ENCODE data around the gene NDUFS8.

The NDUFS8 gene

GRCh38 chr11:68028802-68029545, 1.5 kb upstream of the NDUFS8 start:
- Histone ChIP-seq H3K4me1 (peaks cover 8% of the 10 kb centered on the region), H3K27me3 (ENCODE audit: low read depth) (no peaks in the 10 kb centered on the region), H3K4me3 (peak overlapping the region; percentile 82), H3K36me3 (replicated peaks) (peaks cover 19% of the 10 kb centered on the region), H3K9me3 (peaks cover 5% of the 10 kb centered on the region; the same call in 1 of the 2 replicates)
- in situ Hi-C loops (cut with MboI; ENCODE audit: low sequenced_read_pairs): no loop called here
- no peak for DNase-seq (ENCODE audit: low spot score in 2 of 2)

- DNase-seq (ENCODE audit: low spot score in 2 of 2): no peak
- Histone ChIP-seq H3K4me1 (peaks cover 8% of the 10 kb centered on the region), H3K27me3 (ENCODE audit: low read depth) (no peaks in the 10 kb centered on the region), H3K9me3 (peaks cover 2% of the 10 kb centered on the region; the same call in 1 of the 2 replicates), H3K36me3 (replicated peaks) (peaks cover 27% of the 10 kb centered on the region), H3K4me3 (peak overlapping the region; percentile 82)
- in situ Hi-C loops (cut with MboI; ENCODE audit: low sequenced_read_pairs): no loop called here
Observed at GRCh38 chr11:68031144-68031464, 623 bp downstream of the NDUFS8 start.

GRCh38 chr11:68032003-68032402, 1.5 kb downstream of the NDUFS8 start:
- in situ Hi-C loops (cut with MboI; ENCODE audit: low sequenced_read_pairs): no loop called here
- DNase-seq (ENCODE audit: low spot score in 2 of 2): no peak
- Histone ChIP-seq H3K9me3 (peaks cover 2% of the 10 kb centered on the region; the same call in 1 of the 2 replicates), H3K4me1 (peaks cover 8% of the 10 kb centered on the region), H3K36me3 (replicated peaks) (peaks cover 35% of the 10 kb centered on the region), H3K27me3 (ENCODE audit: low read depth) (no peaks in the 10 kb centered on the region), H3K4me3 (no peak overlapping the region)

GRCh38 chr11:68032997-68033707, 2.7 kb downstream of the NDUFS8 start:
- in situ Hi-C loops (cut with MboI; ENCODE audit: low sequenced_read_pairs): no loop called here
- no peak for DNase-seq (ENCODE audit: low spot score in 2 of 2)
- Histone ChIP-seq H3K27me3 (ENCODE audit: low read depth) (no peaks in the 10 kb centered on the region), H3K4me3 (no peak overlapping the region), H3K36me3 (replicated peaks) (peaks cover 35% of the 10 kb centered on the region), H3K4me1 (peaks cover 9% of the 10 kb centered on the region), H3K9me3 (peaks cover 2% of the 10 kb centered on the region; the same call in 1 of the 2 replicates)

GRCh38 chr11:68033708-68034045, 3.2 kb downstream of the NDUFS8 start:
- no peak for DNase-seq (ENCODE audit: low spot score in 2 of 2)
- no peak overlapping the region for H3K4me3 ChIP-seq
- peaks cover 2% of the 10 kb centered on the region; the same call in 1 of the 2 replicates for H3K9me3 ChIP-seq
- in situ Hi-C loops (cut with MboI; ENCODE audit: low sequenced_read_pairs): no loop called here
- H3K27me3 ChIP-seq (ENCODE audit: low read depth): no peaks in the 10 kb centered on the region
- H3K4me1 ChIP-seq: peaks cover 14% of the 10 kb centered on the region
- H3K36me3 ChIP-seq (replicated peaks): peaks cover 35% of the 10 kb centered on the region

- Histone ChIP-seq H3K9me3 (no peaks in the 10 kb centered on the region), H3K36me3 (replicated peaks) (peaks cover 35% of the 10 kb centered on the region), H3K4me3 (no peak overlapping the region), H3K4me1 (peaks cover 20% of the 10 kb centered on the region), H3K27me3 (ENCODE audit: low read depth) (no peaks in the 10 kb centered on the region)
- in situ Hi-C loops (cut with MboI; ENCODE audit: low sequenced_read_pairs): no loop called here
- no peak for DNase-seq (ENCODE audit: low spot score in 2 of 2)
Observed at GRCh38 chr11:68035266-68035876, 4.9 kb downstream of the NDUFS8 start.

- Histone ChIP-seq H3K4me1 (peaks cover 23% of the 10 kb centered on the region), H3K9me3 (no peaks in the 10 kb centered on the region), H3K36me3 (replicated peaks) (peaks cover 35% of the 10 kb centered on the region), H3K4me3 (no peak overlapping the region), H3K27me3 (ENCODE audit: low read depth) (no peaks in the 10 kb centered on the region)
- in situ Hi-C loops (cut with MboI; ENCODE audit: low sequenced_read_pairs): no loop called here
- no peak for DNase-seq (ENCODE audit: low spot score in 2 of 2)
Observed at GRCh38 chr11:68036141-68036716, 5.7 kb downstream of the NDUFS8 start.

GRCh38 chr11:68036717-68037239, 6.3 kb downstream of the NDUFS8 start:
- in situ Hi-C loops (cut with MboI; ENCODE audit: low sequenced_read_pairs): no loop called here
- no peaks in the 10 kb centered on the region for H3K27me3 ChIP-seq (ENCODE audit: low read depth)
- peaks cover 35% of the 10 kb centered on the region for H3K36me3 ChIP-seq (replicated peaks)
- no peak overlapping the region for H3K4me3 ChIP-seq
- H3K9me3 ChIP-seq: no peaks in the 10 kb centered on the region
- DNase-seq (ENCODE audit: low spot score in 2 of 2): no peak
- H3K4me1 ChIP-seq: peaks cover 19% of the 10 kb centered on the region

- peaks cover 19% of the 10 kb centered on the region for H3K4me1 ChIP-seq
- no peaks in the 10 kb centered on the region for H3K27me3 ChIP-seq (ENCODE audit: low read depth)
- H3K36me3 ChIP-seq (replicated peaks): peaks cover 29% of the 10 kb centered on the region
- no peak overlapping the region for H3K4me3 ChIP-seq
- in situ Hi-C loops (cut with MboI; ENCODE audit: low sequenced_read_pairs): no loop called here
- no peak for DNase-seq (ENCODE audit: low spot score in 2 of 2)
- H3K9me3 ChIP-seq: no peaks in the 10 kb centered on the region
Observed at GRCh38 chr11:68037411-68038225, 7.1 kb downstream of the NDUFS8 start.

- in situ Hi-C loops (cut with MboI; ENCODE audit: low sequenced_read_pairs): no loop called here
- Histone ChIP-seq H3K27me3 (ENCODE audit: low read depth) (no peaks in the 10 kb centered on the region), H3K4me3 (peak overlapping the region; percentile 51), H3K9me3 (no peaks in the 10 kb centered on the region), H3K4me1 (peaks cover 19% of the 10 kb centered on the region), H3K36me3 (replicated peaks) (peaks cover 23% of the 10 kb centered on the region)
- DNase-seq (ENCODE audit: low spot score in 2 of 2): no peak
Observed at GRCh38 chr11:68038226-68038717, 7.8 kb downstream of the NDUFS8 start.

GRCh38 chr11:68038718-68039525, 8.4 kb downstream of the NDUFS8 start, which contains the start of gene TCIRG1:
TSS of gene TCIRG1 (plus strand) at chr11:68039025. CDS start at chr11:68041272, 2,247 bp downstream.
- peak; percentile 75 to 90 for DNase-seq (ENCODE audit: low spot score in 2 of 2)
- Histone ChIP-seq H3K4me3 (peak within 1 kb of the TSS; percentile 51), H3K36me3 (replicated peaks) (peaks cover 16% of the 10 kb centered on the region), H3K27me3 (ENCODE audit: low read depth) (no peaks in the 10 kb centered on the region), H3K4me1 (peaks cover 19% of the 10 kb centered on the region), H3K9me3 (no peaks in the 10 kb centered on the region)
- in situ Hi-C loops (cut with MboI; ENCODE audit: low sequenced_read_pairs): no loop called here

GRCh38 chr11:68039526-68040086, 9.1 kb downstream of the NDUFS8 start:
- H3K9me3 ChIP-seq: no peaks in the 10 kb centered on the region
- in situ Hi-C loops (cut with MboI; ENCODE audit: low sequenced_read_pairs): no loop called here
- H3K36me3 ChIP-seq (replicated peaks): peaks cover 11% of the 10 kb centered on the region
- H3K4me3 ChIP-seq: peak overlapping the region; percentile 51
- no peak for DNase-seq (ENCODE audit: low spot score in 2 of 2)
- H3K4me1 ChIP-seq: peaks cover 19% of the 10 kb centered on the region
- no peaks in the 10 kb centered on the region for H3K27me3 ChIP-seq (ENCODE audit: low read depth)

Data from HAP-1 (cell line).